ENCODE measurements around the gene S100A14. TPM values are rescaled to one million over a fixed set of nuclear protein-coding genes. Genes with fewer than 3 reads are reported as not detected.
"Not testable (repeated sequence)": the region's sequence is repeated elsewhere in the genome, so short reads cannot be mapped to it uniquely, and the experiment has no call there.

S100A14 gene
- total RNA-seq, 4 donors from 2014 or later: 106 to 391 (median 293) TPM

DNA sequence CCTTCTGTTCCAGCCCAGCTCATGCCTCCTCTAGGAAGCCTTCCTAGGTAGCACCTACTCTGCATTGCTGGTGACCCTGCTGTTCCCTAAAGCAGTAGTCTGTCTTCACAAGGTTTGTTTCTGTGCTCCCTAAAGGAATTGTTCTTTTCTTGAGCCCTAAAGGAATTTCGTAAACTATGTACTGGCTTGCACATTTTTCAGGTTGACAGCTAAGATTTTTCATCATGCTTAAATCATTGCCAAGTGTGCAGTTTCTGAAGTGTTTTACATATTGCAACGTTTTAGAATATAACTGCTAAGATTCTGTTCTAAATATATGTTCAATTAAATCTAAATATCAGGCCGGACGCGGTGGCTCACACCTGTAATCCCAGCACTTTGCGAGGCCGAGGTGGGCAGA, 16.3 kb downstream of the S100A14 start:
- Histone ChIP-seq H3K36me3 (no peaks in the 10 kb centered on the region), H3K27me3 (no peaks in the 10 kb centered on the region), H3K27ac (peak overlapping the region in 1 of 4 donors; percentile 84), H3K4me3 (no peak overlapping the region), H3K4me1 (peaks cover 0 to 5% (median 2%) of the 10 kb centered on the region in 4 donors), H3K9me3 (no peaks in the 10 kb centered on the region)
- TF ChIP-seq, protein P1, sequence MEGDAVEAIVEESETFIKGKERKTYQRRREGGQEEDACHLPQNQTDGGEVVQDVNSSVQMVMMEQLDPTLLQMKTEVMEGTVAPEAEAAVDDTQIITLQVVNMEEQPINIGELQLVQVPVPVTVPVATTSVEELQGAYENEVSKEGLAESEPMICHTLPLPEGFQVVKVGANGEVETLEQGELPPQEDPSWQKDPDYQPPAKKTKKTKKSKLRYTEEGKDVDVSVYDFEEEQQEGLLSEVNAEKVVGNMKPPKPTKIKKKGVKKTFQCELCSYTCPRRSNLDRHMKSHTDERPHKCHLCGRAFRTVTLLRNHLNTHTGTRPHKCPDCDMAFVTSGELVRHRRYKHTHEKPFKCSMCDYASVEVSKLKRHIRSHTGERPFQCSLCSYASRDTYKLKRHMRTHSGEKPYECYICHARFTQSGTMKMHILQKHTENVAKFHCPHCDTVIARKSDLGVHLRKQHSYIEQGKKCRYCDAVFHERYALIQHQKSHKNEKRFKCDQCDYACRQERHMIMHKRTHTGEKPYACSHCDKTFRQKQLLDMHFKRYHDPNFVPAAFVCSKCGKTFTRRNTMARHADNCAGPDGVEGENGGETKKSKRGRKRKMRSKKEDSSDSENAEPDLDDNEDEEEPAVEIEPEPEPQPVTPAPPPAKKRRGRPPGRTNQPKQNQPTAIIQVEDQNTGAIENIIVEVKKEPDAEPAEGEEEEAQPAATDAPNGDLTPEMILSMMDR (IDR thresholded peaks at IDR 0.05): no peak
- no peak for TF ChIP-seq POLR2A (IDR thresholded peaks at IDR 0.05)
- no peak for DNase-seq

DNA sequence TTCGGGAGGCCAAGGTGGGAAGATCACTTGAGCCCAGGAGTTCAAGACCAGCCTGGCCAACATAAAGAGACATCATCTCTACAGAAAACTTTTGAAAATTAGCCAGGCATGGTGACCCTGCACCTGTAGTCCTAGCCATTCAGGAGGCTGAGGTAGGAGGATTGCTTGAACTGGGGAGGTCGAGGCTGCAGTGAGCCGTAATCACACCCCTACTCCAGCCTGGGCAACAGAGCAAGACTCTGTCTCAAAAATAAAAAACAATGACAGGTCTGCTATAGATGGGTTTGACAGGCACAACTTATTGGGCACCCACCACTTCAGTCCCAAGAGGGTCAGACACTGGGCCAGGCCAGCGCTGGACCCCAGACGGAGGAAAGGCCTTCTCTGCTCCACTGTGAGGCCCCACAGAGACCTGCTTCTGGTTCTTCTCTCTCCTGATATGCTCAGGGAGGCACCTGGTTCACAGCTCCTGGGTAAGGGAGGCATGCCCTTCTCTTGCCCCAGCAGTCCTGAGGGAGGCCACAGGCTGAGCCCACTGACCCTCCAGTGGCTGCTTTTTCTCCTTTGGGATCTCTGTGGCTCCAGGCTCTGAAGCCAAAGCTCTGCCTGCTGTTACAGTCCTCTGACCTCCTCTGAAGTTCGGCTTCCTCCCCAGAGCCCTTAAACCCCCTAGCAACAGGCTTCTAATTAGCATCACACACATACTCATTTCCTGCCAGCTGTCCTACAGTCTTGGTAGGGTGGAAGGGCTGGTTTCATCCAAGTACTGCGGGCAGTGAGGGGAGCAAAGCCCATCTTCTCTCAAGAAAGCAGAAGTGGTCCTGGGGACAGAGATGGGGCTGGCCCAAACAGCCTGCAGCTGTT, 17.6 kb downstream of the S100A14 start:
- peak overlapping the region in 3 of 4 donors; percentile 37 to 84 (median 66) for H3K27ac ChIP-seq
- H3K36me3 ChIP-seq: no peaks in the 10 kb centered on the region
- TF ChIP-seq POLR2A (IDR thresholded peaks at IDR 0.05): no peak
- TF ChIP-seq, protein P1 (IDR thresholded peaks at IDR 0.05): no peak
- DNase-seq: peak in 2 of 3 donors; percentile 70 to 78
- H3K27me3 ChIP-seq: no peaks in the 10 kb centered on the region
- H3K9me3 ChIP-seq: no peaks in the 10 kb centered on the region
- no peak overlapping the region for H3K4me3 ChIP-seq
- peaks cover 0 to 5% (median 2%) of the 10 kb centered on the region in 4 donors for H3K4me1 ChIP-seq

DNA sequence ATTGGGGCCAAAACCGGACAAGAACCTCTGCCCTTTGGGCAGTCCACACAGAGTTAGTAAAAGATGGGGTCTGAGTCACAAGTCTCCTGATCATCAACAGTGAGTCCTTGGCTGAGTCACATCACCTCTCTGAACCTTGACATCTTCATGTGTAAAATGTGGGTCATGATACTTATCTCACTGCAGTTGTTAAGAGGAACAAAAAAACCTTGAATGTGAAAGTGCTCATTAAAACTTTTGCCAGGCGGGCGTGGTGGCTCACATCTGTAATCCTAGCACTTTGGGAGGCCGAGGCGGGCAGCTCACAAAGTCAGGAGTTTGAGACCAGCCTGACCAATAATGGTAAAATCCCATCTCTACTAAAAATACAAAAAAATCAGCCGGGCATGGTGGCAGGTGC, 18.9 kb downstream of the S100A14 start:
- Histone ChIP-seq H3K4me3 (no peak overlapping the region), H3K4me1 (peaks cover 0 to 5% (median 2%) of the 10 kb centered on the region in 4 donors), H3K27me3 (no peaks in the 10 kb centered on the region), H3K9me3 (no peaks in the 10 kb centered on the region), H3K27ac (peak overlapping the region in 1 of 4 donors; percentile 68), H3K36me3 (no peaks in the 10 kb centered on the region)
- TF ChIP-seq, protein P1 (IDR thresholded peaks at IDR 0.05): no peak
- TF ChIP-seq POLR2A (IDR thresholded peaks at IDR 0.05): no peak
- DNase-seq: peak in 1 of 3 donors; percentile 58

DNA sequence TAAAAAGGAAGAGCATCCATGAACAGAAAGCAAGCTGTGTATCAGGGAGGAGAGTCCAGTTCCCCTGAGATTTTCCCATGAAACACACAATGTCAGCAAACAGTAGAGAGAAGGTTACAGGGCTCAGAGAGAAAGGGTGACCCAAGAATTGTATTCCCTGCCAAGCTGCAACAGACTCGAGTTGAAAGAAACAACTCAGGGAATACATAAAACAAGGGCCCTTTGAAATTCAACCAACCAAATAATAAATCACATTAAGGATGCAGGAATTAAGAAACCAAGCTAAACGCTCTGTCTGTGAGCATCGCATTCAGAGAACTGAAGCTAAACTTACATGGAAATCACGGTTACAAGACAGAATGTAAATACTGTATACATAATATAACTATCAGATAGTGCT, 23.4 kb downstream of the S100A14 start:
- Histone ChIP-seq H3K9me3 (no peaks in the 10 kb centered on the region), H3K4me1 (peaks cover 0 to 5% (median 0%) of the 10 kb centered on the region in 4 donors), H3K27ac (no peak overlapping the region), H3K4me3 (no peak overlapping the region), H3K36me3 (no peaks in the 10 kb centered on the region), H3K27me3 (no peaks in the 10 kb centered on the region)
- TF ChIP-seq POLR2A (IDR thresholded peaks at IDR 0.05): no peak
- TF ChIP-seq, protein P1 (IDR thresholded peaks at IDR 0.05): no peak
- DNase-seq: no peak

DNA sequence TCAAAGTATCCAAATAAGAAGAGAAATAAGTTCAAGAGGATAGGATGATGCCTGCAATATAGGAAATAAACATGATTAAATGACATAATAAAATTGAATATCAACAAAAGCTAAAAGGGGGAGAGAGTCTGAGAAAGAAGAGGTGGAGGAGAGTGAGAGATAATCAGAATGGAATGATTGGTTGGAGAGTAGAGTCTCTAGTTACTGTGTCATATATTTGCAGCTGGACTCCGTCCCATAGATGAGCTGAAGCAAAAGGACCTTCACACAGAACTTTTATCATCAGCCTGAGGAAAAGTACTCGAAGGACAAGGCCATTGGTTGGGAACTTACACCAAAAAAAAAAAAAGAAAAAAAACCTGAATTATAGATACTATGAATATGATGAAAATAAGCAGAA, 27.6 kb downstream of the S100A14 start:
- no peak for TF ChIP-seq POLR2A (IDR thresholded peaks at IDR 0.05)
- TF ChIP-seq, protein P1 (IDR thresholded peaks at IDR 0.05): no peak
- H3K27me3 ChIP-seq: no peaks in the 10 kb centered on the region
- DNase-seq: no peak
- no peak overlapping the region for H3K27ac ChIP-seq
- no peak overlapping the region for H3K4me3 ChIP-seq
- no peaks in the 10 kb centered on the region for H3K4me1 ChIP-seq
- no peaks in the 10 kb centered on the region for H3K9me3 ChIP-seq
- no peaks in the 10 kb centered on the region for H3K36me3 ChIP-seq

DNA sequence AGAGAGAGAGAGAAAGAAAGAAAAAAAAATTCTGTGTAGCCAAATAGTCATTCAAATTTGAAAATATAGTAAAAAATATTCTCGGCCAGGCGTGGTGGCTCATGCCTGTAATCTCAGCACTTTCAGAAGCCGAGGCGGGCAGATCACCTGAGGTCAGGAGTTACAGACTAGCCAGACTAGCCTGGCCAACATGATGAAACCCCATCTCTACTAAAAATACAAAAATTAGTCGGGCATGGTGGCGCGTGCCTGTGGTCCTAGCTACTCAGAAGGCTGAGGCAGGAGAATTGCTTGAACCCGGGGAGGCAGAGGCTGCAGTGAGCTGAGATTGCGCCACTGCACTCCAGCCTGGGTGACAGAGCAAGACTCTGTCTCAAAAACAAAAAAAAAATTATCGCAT, 28.1 kb downstream of the S100A14 start:
- DNase-seq, H3K4me1 ChIP-seq, H3K4me3 ChIP-seq, H3K36me3 ChIP-seq, H3K27me3 ChIP-seq, H3K9me3 ChIP-seq, H3K27ac ChIP-seq: not testable (repeated sequence)

All from Peyer's patch (tissue), 4 donors.